GM23338 (cell line): Measurements from ENCODE around the gene LCE2C. TPM values are rescaled to one million over a fixed set of nuclear protein-coding genes. Genes with fewer than 3 reads are reported as not detected.

Experiments used
- ATAC-seq: fragments of 200-7000 bp; cut with Tn5 transposase; 3 replicates; pipeline ENCODE4 v1.9.1; 2020
- DNase-seq: peaks from one replicate; pipeline ENCODE4 v3.0.0-alpha.2; 2015; ENCODE audit warnings: low spot score
- H2AFZ ChIP-seq: fragments of 200-600 bp; sonication (generic); 2 replicates; pipeline ENCODE4 v1.8.0; 2016; ENCODE audit warnings: antibody characterized with exemption, mild to moderate bottlenecking, moderate library complexity
- H3F3A ChIP-seq: fragments of 200-600 bp; sonication (generic); replicated peaks from 2 replicates; pipeline ENCODE4 v1.8.0; 2017; ENCODE audit warnings: antibody characterized with exemption, mixed run types, low read depth
- H3K27ac ChIP-seq: fragments of 200-600 bp; sonication (generic); 2 replicates; pipeline ENCODE4 v1.6.1; 2016; ENCODE audit warnings: low read depth
- H3K27me3 ChIP-seq: fragments of 200-600 bp; sonication (generic); 2 replicates; pipeline ENCODE4 v1.8.0; 2016; ENCODE audit warnings: mild to moderate bottlenecking, mixed run types, moderate library complexity; ENCODE audit not compliant: insufficient read depth
- H3K36me3 ChIP-seq: fragments of 200-600 bp; sonication (generic); 2 replicates; pipeline ENCODE4 v1.8.0; 2016; ENCODE audit warnings: mild to moderate bottlenecking; ENCODE audit not compliant: insufficient read depth
- H3K4me1 ChIP-seq: fragments of 200-600 bp; sonication (generic); 2 replicates; pipeline ENCODE4 v1.8.0; 2016; ENCODE audit warnings: mild to moderate bottlenecking, moderate library complexity; ENCODE audit not compliant: insufficient read depth
- H3K4me2 ChIP-seq: fragments of 200-600 bp; sonication (generic); 2 replicates; pipeline ENCODE4 v1.7.1; 2017; ENCODE audit warnings: mixed run types
- H3K4me3 ChIP-seq: fragments of 200-600 bp; sonication (generic); 2 replicates; pipeline ENCODE4 v1.6.1; 2016; ENCODE audit warnings: mixed run types
- H3K79me2 ChIP-seq: fragments of 200-600 bp; sonication (generic); replicated peaks from 2 replicates; pipeline ENCODE4 v1.8.0; 2017; ENCODE audit warnings: mild to moderate bottlenecking; ENCODE audit not compliant: insufficient read depth
- H3K9me2 ChIP-seq: fragments of 200-600 bp; sonication (generic); 2 replicates; pipeline ENCODE4 v1.8.0; 2017; ENCODE audit not compliant: insufficient read depth
- H4K20me1 ChIP-seq: fragments of 200-600 bp; sonication (generic); replicated peaks from 2 replicates; pipeline ENCODE4 v1.8.0; 2017; ENCODE audit warnings: mild to moderate bottlenecking; ENCODE audit not compliant: insufficient read depth
- H3K27ac Mint-ChIP-seq: 2 replicates; pipeline ENCODE4 v1.8.0; 2020; ENCODE audit warnings: inconsistent platforms, mild to moderate bottlenecking, moderate library complexity, mixed read lengths
- H3K27me3 Mint-ChIP-seq: 3 replicates; pipeline ENCODE4 v1.8.0; 2022; ENCODE audit warnings: low read depth, mild to moderate bottlenecking, moderate library complexity, mixed read lengths, inconsistent platforms; ENCODE audit not compliant: insufficient read depth, poor library complexity
- H3K36me3 Mint-ChIP-seq: 3 replicates; pipeline ENCODE4 v1.8.0; 2021; ENCODE audit warnings: low read depth, mild to moderate bottlenecking, inconsistent platforms, moderate library complexity, mixed read lengths
- H3K4me1 Mint-ChIP-seq: 3 replicates; pipeline ENCODE4 v1.8.0; 2020; ENCODE audit warnings: mild to moderate bottlenecking, inconsistent platforms, mixed read lengths
- H3K4me3 Mint-ChIP-seq: 3 replicates; pipeline ENCODE4 v1.8.0; 2021; ENCODE audit warnings: moderate library complexity, mild to moderate bottlenecking, inconsistent platforms, mixed read lengths
- H3K9me3 Mint-ChIP-seq: 3 replicates; pipeline ENCODE4 v1.8.0; 2020; ENCODE audit warnings: moderate library complexity, mild to moderate bottlenecking, inconsistent platforms, mixed read lengths
- CREB1 ChIP-seq: fragments of 250-450 bp; sonication (Bioruptor Pico); IDR thresholded peaks from 2 replicates; pipeline ENCODE4 v1.5.0; 2020; ENCODE audit warnings: low read depth, mild to moderate bottlenecking, moderate library complexity
- EZH2phosphoT487 ChIP-seq: fragments of 200-600 bp; sonication (generic); IDR thresholded peaks from one replicate; pipeline ENCODE4 v1.8.1; 2018; ENCODE audit warnings: antibody characterized with exemption; ENCODE audit not compliant: unreplicated experiment
- JUNB ChIP-seq: IDR thresholded peaks from one replicate; pipeline ENCODE4 v1.6.1; 2016; ENCODE audit warnings: antibody characterized with exemption; ENCODE audit not compliant: unreplicated experiment
- NANOG ChIP-seq: IDR thresholded peaks from 2 replicates; pipeline ENCODE4 v1.6.1; 2016; ENCODE audit warnings: antibody characterized with exemption, borderline replicate concordance
- POLR2AphosphoS5 ChIP-seq: IDR thresholded peaks from 2 replicates; pipeline ENCODE4 v1.6.1; 2016; ENCODE audit warnings: antibody characterized with exemption, low read depth
- STAT1 ChIP-seq: IDR thresholded peaks from one replicate; pipeline ENCODE4 v1.6.1; 2016; ENCODE audit warnings: antibody characterized with exemption; ENCODE audit not compliant: unreplicated experiment
- ZNF114 ChIP-seq: fragments of 250-450 bp; sonication (Bioruptor Pico); IDR thresholded peaks from 2 replicates; pipeline ENCODE4 v1.5.0; 2020; ENCODE audit warnings: mild to moderate bottlenecking, moderate library complexity
- ZNF331 ChIP-seq: fragments of 250-450 bp; sonication (Bioruptor Pico); IDR thresholded peaks from 2 replicates; pipeline ENCODE4 v1.5.0; 2020; ENCODE audit warnings: low read depth, mild to moderate bottlenecking, moderate library complexity
- polyA plus RNA-seq: library from polyadenylated mRNA; unstranded; fragments of >200 nt; fragmentation: Nextera tagmentation; extraction: Ambion mirVana; gene quantifications from 2 replicates; pipeline ENCODE4 v1.2.1, GENCODE V29; 2016
- total RNA-seq: library from RNA; depleted of rRNA; stranded (reverse); fragments of >200 nt; shearing (Covaris generic); gene quantifications from 2 replicates; pipeline ENCODE4 v1.2.3, GENCODE V29; 2014
- TF ChIP-seq, protein P1 (sequence below): fragments of 250-450 bp; sonication (Bioruptor Pico); IDR thresholded peaks from 2 replicates; pipeline ENCODE4 v1.5.0; 2020; ENCODE audit warnings: mild to moderate bottlenecking, moderate library complexity
- TF ChIP-seq, protein P2 (sequence below): IDR thresholded peaks from 2 replicates; pipeline ENCODE4 v1.6.1; 2016; ENCODE audit warnings: antibody characterized with exemption

LCE2C gene
- total and polyA plus RNA-seq, 2 experiments from 2014 or later = not detected

DNA sequence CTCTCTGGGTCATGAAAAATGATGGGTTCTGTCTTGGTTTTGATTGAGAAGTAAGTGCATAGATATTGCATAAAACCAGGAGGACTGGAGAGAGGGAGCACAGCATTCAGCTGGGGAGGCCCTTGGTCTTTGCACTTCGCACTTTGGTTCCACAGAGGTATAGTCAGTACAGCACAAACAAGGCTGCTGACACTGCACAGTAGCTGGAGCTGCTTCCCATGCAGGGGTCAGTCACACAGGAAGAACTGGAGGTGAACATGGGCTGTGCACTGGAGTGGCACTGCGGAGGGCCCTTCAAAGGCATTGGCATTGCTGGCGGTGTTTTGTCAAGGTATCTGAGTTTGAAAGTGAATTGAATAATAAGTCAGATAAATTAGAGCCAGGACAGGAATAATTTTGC lies 16.4 kb upstream of the LCE2C start (continued):
- TF ChIP-seq, protein P1, sequence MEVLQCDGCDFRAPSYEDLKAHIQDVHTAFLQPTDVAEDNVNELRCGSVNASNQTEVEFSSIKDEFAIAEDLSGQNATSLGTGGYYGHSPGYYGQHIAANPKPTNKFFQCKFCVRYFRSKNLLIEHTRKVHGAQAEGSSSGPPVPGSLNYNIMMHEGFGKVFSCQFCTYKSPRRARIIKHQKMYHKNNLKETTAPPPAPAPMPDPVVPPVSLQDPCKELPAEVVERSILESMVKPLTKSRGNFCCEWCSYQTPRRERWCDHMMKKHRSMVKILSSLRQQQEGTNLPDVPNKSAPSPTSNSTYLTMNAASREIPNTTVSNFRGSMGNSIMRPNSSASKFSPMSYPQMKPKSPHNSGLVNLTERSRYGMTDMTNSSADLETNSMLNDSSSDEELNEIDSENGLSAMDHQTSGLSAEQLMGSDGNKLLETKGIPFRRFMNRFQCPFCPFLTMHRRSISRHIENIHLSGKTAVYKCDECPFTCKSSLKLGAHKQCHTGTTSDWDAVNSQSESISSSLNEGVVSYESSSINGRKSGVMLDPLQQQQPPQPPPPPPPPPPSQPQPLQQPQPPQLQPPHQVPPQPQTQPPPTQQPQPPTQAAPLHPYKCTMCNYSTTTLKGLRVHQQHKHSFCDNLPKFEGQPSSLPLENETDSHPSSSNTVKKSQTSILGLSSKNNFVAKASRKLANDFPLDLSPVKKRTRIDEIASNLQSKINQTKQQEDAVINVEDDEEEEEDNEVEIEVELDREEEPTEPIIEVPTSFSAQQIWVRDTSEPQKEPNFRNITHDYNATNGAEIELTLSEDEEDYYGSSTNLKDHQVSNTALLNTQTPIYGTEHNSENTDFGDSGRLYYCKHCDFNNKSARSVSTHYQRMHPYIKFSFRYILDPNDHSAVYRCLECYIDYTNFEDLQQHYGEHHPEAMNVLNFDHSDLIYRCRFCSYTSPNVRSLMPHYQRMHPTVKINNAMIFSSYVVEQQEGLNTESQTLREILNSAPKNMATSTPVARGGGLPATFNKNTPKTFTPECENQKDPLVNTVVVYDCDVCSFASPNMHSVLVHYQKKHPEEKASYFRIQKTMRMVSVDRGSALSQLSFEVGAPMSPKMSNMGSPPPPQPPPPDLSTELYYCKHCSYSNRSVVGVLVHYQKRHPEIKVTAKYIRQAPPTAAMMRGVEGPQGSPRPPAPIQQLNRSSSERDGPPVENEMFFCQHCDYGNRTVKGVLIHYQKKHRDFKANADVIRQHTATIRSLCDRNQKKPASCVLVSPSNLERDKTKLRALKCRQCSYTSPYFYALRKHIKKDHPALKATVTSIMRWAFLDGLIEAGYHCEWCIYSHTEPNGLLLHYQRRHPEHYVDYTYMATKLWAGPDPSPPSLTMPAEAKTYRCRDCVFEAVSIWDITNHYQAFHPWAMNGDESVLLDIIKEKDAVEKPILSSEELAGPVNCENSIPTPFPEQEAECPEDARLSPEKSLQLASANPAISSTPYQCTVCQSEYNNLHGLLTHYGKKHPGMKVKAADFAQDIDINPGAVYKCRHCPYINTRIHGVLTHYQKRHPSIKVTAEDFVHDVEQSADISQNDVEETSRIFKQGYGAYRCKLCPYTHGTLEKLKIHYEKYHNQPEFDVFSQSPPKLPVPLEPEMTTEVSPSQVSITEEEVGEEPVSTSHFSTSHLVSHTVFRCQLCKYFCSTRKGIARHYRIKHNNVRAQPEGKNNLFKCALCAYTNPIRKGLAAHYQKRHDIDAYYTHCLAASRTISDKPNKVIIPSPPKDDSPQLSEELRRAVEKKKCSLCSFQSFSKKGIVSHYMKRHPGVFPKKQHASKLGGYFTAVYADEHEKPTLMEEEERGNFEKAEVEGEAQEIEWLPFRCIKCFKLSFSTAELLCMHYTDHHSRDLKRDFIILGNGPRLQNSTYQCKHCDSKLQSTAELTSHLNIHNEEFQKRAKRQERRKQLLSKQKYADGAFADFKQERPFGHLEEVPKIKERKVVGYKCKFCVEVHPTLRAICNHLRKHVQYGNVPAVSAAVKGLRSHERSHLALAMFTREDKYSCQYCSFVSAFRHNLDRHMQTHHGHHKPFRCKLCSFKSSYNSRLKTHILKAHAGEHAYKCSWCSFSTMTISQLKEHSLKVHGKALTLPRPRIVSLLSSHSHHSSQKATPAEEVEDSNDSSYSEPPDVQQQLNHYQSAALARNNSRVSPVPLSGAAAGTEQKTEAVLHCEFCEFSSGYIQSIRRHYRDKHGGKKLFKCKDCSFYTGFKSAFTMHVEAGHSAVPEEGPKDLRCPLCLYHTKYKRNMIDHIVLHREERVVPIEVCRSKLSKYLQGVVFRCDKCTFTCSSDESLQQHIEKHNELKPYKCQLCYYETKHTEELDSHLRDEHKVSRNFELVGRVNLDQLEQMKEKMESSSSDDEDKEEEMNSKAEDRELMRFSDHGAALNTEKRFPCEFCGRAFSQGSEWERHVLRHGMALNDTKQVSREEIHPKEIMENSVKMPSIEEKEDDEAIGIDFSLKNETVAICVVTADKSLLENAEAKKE (CRISPR knock-in tag) = no peak
- TF ChIP-seq, protein P2, sequence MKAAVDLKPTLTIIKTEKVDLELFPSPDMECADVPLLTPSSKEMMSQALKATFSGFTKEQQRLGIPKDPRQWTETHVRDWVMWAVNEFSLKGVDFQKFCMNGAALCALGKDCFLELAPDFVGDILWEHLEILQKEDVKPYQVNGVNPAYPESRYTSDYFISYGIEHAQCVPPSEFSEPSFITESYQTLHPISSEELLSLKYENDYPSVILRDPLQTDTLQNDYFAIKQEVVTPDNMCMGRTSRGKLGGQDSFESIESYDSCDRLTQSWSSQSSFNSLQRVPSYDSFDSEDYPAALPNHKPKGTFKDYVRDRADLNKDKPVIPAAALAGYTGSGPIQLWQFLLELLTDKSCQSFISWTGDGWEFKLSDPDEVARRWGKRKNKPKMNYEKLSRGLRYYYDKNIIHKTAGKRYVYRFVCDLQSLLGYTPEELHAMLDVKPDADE = no peak
- TF ChIP-seq NANOG (no peak), JUNB (no peak), ZNF114 (CRISPR knock-in tag) (no peak), ZNF331 (CRISPR knock-in tag) (no peak), STAT1 (no peak), CREB1 (CRISPR knock-in tag) (no peak), EZH2phosphoT487 (no peak)

DNA sequence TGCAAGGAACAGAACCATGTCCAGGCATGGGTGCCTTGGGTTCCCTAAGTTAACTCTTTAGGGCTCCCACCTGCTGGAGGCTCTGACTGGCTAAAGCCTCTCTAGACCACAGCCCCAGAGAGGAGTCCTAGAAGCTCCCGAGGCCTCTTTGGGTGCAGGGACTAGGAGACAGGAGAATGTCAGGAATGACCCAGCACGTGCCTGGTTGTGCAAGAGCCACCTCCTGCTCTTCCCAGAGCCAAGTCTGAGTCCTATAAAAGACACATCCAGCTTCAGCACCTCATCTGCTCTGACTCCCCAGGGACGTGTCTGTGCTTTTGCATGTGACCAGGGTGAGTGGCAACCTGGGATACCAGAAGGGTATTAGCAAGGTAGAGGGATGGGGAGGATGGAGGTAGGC lies 12.0 kb upstream of the LCE2C start, which contains the start of gene LCE2D:
Gene LCE2D (plus strand): TSS at position 283 of the 400 bp plus-strand sequence. CDS start 726 bp downstream, outside the sequence.
- no peak for ATAC-seq
- peaks cover 4% of the 10 kb centered on the region for H3K27me3 Mint-ChIP-seq
- Histone ChIP-seq H3K4me3 (no peak within 1 kb of the TSS), H3K79me2 (no peaks in the 10 kb centered on the region), H2AFZ (no peak within 1 kb of the TSS), H3K36me3 (no peaks in the 10 kb centered on the region), H3K4me1 (no peaks in the 10 kb centered on the region), H3K9me2 (no peaks in the 10 kb centered on the region), H3K27ac (no peak within 1 kb of the TSS), H3K27me3 (no peaks in the 10 kb centered on the region), H3F3A (no peaks in the 10 kb centered on the region), H4K20me1 (no peaks in the 10 kb centered on the region), H3K4me2 (no peak within 1 kb of the TSS)
- no peaks in the 10 kb centered on the region for H3K36me3 Mint-ChIP-seq
- no peak for DNase-seq
- no peak within 1 kb of the TSS for H3K4me3 Mint-ChIP-seq
- no peak within 1 kb of the TSS for H3K27ac Mint-ChIP-seq
- no peaks in the 10 kb centered on the region for H3K4me1 Mint-ChIP-seq
- H3K9me3 Mint-ChIP-seq = no peaks in the 10 kb centered on the region; the same call in 2 of the 3 replicates
- TF ChIP-seq, protein P1 (CRISPR knock-in tag) = no peak
- no peak for TF ChIP-seq ZNF114 (CRISPR knock-in tag)
- no peak for TF ChIP-seq CREB1 (CRISPR knock-in tag)
- TF ChIP-seq POLR2AphosphoS5 = no peak
